Transverse colon (tissue), 4 donors: ENCODE results near the gene DYNC1LI1.

Experiments used
- CTCF ChIP-seq, 5 experiments: fragments of 200-600 bp in 3 of 5; fragments of 450-650 bp in 2 of 5; sonication (generic) in 3 of 5; IDR thresholded peaks; 1 replicate in 2 of 5; 2 replicates in 3 of 5; pipeline ENCODE4 v1.5.1; 2016 to 2017; ENCODE audit warnings: antibody characterized with exemption in 5 of 5, inconsistent platforms in 3 of 5, mild to moderate bottlenecking in 2 of 5, moderate library complexity in 1 of 5
- POLR2A ChIP-seq: fragments of 450-650 bp; IDR thresholded peaks from one replicate; pipeline ENCODE4 v1.6.1; 2016; ENCODE audit warnings: antibody characterized with exemption, mild to moderate bottlenecking, moderate library complexity
- POLR2AphosphoS5 ChIP-seq, 3 donors: sonication (generic); formaldehyde crosslinking; IDR thresholded peaks; one replicate each; pipeline ENCODE4 v1.6.1; 2016; ENCODE audit warnings: antibody characterized with exemption in 3 of 3

- TF ChIP-seq CTCF (IDR thresholded peaks at IDR 0.05) (no peak), POLR2AphosphoS5 (IDR thresholded peaks at IDR 0.05) (no peak), POLR2A (no peak)
These were observed 61.9 kb downstream of the DYNC1LI1 start for GRCh38 chr3:32508711-32509110.
